ENCODE data around the gene APOA4.

DNA sequence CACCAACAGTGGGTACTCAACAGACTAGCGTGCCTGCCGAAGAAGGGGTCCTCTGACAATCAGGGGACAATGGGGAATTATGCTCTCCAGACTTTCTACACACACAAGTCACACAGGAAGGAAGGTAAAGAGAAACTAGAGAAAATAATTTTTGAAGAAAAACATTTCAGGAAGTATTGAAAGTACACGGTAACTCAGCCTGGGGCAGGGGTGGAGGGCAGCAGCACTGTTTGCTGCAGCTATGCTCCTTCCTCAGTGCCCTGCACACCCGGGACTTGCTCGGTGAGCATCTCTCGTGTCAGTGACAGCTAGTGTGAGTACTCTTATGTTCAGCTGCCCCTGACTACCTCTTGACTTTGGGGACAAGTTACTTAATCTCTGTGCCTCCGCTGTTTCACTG is 32.3 kb upstream of the APOA4 start:
- TF ChIP-seq, protein P1, sequence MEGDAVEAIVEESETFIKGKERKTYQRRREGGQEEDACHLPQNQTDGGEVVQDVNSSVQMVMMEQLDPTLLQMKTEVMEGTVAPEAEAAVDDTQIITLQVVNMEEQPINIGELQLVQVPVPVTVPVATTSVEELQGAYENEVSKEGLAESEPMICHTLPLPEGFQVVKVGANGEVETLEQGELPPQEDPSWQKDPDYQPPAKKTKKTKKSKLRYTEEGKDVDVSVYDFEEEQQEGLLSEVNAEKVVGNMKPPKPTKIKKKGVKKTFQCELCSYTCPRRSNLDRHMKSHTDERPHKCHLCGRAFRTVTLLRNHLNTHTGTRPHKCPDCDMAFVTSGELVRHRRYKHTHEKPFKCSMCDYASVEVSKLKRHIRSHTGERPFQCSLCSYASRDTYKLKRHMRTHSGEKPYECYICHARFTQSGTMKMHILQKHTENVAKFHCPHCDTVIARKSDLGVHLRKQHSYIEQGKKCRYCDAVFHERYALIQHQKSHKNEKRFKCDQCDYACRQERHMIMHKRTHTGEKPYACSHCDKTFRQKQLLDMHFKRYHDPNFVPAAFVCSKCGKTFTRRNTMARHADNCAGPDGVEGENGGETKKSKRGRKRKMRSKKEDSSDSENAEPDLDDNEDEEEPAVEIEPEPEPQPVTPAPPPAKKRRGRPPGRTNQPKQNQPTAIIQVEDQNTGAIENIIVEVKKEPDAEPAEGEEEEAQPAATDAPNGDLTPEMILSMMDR (IDR thresholded peaks at IDR 0.05), result no peak
- TF ChIP-seq POLR2A (IDR thresholded peaks at IDR 0.05), result no peak
